Measurements from ENCODE around the gene CRIP3.

Gene CRIP3

DNA sequence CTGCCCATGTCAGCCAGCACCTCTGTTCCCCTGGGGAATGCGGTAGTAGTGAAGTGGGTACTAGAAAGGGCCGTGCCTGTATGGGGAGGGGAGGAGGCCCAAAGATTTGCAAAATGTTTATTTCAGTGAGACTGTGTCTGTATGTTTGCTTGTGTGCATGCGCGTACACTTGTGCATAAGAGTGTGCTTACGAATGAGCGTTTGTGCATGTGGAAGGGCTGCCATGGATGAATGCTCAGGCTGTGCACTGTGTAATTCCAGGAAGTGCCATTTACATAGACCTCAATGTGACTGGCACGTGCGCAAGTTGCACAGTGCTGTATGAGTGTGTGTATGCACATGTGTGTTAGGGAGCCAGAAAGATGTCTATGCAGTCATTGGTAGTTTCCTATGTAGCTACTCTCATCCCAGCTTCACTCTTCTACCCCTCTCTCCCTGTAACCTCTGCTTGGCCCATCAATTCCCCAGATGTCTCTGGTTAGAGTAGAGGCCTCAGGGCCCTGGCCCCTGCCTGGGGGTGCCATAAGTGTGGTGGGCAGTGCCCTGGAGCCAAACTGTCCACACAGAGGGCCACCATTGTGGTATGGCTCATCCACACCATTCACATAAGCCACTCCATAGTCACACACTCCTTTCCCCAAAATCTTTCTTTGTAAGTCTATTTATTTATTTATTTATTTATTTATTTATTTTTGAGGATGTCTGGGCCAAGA lies 37.4 kb downstream of the CRIP3 start:
- DNase-seq = no peak

DNA sequence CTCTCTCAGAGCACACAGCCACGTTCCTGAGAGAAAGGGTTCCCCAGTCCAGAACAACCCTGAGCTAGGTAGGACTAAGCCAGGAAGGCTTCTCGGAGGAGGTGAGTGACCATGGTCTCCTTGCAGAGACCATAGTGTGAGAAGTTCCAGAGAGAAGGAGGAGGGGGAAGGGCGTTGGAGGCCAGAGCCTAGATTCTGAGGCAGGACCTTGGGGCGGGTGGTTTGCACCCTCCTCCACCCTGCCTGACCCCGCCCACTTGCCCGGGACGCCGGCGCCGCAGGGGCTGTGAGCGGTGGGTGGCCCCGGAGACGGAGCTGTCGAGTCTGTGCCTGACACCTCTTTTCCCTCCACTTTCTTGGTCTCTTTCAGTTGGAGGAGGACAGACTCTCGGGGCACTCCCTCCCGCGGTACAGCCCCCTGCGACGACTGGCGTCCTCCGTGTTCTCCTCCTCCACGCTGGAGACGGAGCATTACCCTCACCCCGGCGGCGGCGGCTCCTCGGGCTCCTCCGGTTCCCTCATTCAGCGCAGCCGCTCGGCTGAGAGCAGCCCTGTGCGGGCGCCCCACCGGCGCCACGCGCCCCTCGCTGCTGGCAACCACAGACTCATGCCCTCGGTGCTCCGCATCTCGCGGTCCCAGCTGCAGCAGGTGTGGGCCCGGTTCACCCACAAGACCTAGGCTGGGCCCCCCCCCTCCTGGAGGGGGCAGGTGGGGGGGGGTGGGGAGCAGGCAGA lies 39.2 kb downstream of the CRIP3 start:
- peak in 4 of 5 experiments; percentile 9 to 31 (median 23) for DNase-seq

DNA sequence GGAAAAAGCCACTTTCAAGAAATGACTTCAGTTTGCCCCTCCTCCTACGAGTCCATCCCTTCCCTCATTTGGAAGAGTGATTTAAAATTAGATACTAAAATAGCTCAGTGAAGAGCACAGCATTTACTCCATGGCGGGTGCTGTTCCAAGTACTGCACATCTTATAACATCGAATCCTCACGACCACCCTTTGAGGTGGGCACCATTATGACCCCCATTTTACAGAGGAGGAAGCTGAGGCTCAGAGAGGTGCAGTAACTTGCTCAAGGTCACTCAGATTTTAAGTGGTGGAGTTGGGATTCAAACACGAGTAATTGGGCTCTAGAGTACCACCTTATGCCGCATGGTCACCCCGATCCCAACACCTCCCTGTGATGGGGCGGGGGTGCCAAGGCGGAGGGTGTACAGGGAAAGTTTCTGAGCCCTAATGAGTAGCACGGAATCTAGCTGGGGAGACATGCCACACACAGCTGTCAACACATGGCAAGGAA lies 39.8 kb downstream of the CRIP3 start:
- DNase-seq = no peak

DNA sequence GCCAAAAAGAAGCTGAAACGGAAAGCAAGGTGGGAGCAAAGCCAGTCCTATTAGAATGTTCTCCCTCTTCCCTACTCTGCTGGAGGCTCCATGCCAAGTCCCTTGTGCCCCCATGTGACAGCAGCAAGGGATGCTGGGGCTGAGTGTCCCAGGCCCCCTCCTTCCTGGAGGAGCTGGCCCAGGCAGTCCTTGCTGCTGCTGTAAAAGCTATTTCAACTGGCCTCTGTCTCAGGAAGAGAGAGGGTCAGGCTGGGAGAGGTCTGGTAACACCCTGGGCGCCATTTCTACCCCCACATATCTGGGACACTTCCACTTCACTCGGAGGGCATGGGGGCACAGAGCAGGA lies 40.3 kb downstream of the CRIP3 start:
- no peak for DNase-seq

DNA sequence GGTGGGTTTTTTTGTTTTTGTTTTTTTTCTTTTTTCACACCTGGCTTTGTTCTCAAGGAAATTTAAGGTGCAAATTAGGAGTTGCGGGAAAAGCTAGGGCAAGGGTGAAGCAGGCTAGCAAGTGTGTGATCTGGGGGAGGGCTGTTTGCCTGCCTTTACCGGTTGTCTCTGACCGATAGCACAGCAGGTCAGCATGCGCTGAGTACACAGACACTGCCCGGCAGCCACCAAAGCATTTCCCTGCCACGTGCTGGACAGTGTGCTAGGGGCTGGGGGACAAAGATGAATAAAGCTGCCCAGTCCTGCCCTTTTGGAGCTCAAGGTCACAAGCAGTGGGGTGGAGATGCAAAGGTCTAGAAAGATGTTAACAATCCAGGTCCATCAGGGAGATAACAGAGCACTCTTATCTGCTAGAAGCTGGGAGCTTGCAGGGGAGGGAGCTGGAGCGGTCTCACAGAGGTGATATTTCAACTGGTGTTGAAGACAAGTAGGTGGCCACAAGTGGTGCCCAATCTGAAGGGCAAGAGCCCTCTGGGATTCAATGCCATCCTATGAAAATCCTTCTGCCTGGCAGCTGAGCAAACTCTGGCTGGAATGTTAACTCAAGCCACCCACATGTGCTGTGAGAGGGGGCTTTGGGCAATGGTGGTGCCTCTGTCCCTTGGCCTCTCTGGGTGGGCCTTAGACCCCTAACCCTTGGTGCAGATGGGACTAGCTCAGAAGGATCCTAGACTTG lies 40.8 kb downstream of the CRIP3 start:
- DNase-seq = no peak

DNA sequence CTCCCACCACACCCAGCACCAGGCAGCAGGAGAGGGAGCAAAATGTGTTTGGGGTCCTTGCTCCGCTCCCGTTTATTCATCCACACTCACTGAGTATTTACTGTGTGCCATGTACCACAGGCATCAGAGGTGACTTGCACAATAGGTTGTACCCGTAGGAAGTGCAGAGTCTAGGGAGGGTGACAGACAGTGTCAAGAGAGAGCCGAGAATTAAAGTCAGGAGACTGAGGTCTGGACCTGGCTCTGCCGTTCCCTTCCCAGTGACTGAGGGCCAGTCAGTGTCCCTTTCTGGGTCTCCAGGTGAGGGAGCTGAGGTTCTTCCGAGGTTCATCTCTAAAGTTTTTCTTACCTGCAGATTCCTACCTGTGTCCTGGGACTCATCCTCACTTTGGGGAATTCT lies 43.1 kb downstream of the CRIP3 start:
- no peak for DNase-seq

DNA sequence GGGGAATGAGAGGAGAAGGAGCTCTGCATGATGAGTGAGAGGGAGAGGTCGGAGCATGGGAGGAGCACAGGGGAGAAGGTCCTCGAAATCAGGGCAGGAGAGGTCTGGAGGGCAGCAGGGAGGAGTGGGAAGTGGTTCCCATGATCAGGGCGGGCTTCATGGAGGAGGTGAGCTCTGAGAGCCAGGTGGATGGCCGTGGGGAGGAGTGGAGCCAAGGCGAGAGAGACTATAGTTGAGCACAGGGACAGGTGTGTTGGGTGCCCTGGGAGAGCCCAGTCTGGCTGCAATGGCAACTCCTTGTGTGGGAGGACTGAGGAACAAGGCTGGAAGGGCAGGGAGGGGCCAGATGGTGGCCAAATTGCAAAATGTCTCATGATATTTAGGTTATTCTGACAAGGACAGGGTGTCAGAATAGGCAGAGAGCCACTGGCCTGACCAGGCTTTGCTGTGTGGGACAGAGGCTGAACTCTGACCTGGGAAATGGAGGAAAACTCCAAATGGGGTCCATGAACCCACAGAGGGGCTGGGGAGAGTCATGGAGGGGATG lies 44.0 kb downstream of the CRIP3 start:
- no peak for DNase-seq

DNA sequence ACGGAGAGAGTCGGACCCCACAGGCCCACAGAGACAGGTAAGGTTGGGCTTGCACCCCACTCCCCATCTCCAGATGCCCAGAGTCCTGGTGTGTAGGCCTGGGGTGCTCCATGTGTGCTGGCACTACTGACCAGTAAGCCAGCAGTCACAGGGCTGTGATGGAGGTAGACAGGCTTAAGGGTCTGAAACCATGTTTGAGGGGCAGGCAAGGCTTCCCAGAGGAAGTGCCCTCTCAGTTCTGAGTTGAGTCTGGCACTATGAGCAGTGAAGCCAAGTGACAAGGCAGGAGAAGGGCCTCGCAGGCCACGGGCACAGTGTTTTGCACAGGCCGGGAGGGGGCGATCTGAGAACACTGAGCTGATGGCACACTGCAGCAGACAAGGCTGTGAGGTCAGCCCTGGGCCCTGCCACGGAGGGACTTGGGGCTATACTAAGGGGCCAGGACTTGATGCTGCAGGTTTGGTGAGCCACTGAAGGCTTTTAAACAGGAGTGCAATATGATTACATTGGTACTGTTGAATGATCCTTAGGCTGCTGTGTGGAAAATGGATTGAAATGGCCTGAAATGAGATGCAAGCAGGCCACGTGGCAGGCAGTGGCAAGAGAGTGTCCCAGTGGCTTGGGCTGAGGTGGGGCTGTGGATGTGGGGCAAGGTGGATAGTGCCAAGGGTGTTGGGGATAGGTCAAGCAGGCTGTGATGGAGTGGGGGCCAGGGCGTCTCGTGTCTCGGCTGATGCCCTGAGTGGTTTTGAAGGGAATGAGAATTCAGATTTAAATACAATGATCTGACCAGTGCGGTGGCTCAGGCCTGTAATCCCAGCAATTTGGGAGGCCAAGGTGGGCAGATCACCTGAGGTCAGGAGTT lies 45.1 kb downstream of the CRIP3 start:
- peak; percentile 43 to 78 (median 62) for DNase-seq

DNA sequence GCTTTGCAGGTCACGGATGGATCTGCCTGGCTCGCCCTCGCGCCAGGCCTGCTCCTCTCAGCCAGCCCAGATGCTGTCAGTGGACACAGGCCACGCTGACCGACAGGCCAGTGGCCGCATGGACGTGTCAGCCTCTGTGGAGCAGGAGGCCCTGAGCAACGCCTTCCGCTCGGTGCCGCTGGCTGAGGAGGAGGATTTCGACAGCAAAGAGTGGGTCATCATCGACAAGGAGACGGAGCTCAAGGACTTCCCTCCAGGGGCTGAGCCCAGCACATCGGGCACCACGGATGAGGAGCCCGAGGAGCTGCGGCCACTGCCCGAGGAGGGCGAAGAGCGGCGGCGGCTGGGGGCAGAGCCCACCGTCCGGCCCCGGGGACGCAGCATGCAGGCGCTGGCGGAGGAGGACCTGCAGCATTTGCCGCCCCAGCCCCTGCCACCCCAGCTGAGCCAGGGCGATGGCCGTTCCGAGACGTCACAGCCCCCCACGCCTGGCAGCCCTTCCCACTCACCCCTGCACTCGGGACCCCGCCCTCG lies 45.8 kb downstream of the CRIP3 start:
- no peak for DNase-seq

DNA sequence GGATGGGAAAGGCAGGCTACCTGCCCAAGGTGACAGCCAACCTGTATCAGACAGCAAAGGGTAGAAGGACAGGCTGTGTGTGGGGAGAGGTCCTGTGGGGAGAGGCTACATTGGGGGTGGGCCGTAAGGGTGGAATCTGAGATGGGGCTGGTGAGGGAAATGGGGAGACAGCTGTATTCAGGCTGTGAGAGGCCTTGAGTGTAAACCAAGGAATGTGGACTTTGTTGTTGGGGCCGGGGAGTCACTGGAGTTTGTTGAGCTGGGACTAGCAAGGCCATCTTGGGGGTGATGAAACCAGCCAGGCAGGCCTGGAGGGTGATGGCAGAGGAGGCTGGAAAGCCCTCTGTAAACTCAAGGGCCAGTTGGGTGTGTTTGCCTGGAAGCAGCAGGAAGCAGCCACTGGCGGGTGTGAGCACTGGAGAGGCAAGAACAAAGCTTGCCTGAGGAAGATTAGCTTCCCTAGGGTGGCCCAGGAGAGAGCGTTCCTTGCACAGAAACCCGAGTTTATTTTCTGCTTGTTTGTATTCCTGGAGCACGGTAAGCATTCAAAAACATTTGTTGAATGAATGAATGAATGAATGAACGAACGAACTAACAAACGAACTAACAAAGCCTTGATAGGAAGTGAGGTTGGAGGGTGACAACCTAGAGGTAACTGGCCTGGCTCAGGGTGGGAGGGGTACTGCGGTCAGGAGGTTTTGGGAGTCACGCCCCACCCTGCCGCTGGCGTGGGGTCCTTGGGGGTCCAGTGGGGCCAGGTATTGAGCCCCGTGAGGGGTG lies 46.4 kb downstream of the CRIP3 start:
- DNase-seq = no peak

DNA sequence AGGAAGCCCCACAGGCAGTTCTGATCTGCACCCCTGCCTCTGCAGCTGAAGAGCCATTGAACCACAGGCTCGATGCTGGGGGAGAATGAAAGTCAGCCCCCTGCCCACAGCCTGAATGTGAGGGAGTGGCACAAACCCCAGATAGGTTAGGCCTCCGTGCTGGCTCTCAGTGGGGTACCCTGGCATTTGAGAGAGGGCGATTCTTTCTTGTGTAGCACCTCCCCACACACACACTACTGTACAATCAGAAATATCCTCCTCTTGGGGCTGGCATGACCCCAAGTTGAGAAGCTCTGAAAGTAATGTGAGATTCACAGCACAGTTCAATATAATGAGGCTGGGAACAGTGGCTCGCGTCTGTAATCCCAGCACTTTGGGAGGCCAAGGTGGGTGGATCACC lies 47.4 kb downstream of the CRIP3 start:
- no peak for DNase-seq

DNA sequence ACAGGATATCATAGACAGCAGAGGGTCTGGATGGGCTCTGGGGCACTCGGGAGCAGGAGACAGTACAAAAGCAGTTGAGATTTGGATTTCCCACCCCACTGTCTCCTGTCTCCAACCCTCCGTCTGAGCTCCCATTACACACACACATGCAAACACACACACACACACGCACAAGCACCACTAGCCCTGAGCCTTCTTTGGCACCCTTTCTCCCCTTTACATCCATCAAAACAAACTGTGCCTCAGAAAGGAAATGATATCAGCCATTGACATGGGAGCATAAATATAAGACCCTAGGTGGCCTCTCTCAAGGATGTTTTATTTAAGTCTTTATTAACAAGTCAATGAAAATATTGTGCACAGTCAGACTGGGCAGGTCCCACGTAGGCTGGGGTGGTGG lies 47.8 kb downstream of the CRIP3 start:
- no peak for DNase-seq

DNA sequence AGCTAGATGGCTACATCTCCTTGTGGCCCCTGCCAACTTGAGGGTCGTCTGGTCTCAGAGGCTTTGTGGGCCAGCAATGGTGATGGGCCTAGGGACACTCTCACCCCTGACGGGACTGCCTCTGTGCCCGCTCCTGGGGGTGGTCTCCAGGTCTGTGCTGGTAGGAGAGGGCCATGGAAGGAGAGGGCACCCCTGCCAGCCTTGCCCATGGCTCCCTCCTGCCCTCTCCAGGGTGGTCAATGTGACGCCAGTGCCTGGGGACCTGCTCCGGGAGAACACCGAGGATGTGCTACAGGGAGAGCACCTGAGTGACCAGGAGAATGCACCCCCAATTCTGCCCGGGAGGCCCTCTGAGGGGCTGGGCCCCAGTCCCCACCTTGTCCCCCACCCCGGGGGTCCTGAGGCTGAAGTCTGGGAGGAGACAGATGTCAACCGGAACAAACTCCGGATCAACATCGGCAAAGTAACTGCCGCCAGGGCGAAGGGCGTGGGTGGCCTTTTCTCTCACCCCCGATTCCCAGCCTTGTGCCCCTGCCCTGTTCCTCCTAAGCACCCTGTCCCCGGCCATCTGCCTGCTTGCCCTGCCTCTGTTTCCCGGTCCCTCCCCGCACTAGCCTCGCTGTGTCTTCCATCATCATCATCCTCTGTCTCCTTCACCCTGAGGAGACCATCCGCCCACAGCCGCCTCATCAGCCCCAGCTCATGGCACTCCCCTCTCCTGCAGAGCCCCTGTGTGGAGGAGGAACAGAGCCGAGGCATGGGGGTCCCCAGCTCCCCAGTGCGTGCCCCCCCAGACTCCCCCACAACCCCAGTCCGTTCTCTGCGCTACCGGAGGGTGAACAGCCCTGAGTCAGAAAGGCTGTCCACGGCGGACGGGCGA lies 49.6 kb downstream of the CRIP3 start:
- no peak for DNase-seq

DNA sequence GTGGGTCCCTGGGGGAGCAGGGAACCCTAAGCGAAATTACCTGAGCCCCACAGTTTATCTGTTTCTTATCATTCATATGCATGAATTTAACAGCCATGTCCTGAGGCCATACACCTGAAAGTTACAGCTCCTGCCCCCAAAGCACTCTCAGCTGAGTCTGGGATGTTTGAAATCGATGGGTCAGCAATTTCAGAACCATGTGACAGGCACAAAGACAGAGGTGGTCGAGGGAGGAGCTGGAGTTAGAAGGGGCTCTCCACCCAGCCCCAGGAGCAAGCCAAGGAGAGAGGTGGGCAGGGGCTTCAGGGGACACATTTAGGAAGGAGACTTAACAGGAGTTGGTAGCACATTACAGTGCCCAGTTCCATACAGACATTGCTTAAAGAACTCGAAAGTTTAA lies 50.4 kb downstream of the CRIP3 start:
- DNase-seq = no peak

DNA sequence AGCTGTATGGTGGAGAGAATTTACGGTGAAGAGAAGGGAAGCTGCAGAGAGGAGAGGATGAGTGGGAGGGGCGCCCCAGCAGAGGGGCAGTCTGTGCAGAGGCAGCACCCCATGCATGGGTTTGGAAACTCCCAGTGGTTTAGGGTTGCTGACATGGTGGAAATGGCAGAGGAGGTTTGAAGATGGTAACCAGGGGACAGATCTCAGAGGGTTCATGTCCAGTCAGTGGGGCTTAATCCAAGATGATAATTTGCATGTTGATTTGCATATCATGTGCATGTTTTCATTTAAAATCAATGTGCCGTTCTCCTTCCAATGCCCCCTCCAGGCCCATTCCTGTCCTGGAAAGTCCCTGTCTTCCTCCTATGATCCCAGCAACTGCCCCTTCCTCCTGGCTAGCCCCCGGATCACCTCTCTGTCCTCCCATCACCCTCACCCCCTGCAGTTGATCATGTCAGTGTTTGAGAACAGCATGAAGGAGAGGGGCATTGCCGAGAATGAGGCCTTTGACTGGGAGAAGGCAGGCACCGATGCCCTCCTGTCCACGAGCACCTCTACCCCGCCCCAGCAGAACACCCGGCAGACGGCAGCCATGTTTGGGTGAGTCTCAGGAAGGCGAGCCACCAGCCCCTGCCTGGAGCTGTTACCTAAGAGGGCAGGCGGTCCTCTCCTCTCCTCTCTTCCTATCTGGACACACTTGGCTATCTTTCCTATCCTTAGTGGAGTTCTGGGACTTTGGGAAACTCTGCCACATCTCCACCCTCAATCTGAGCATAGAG lies 51.1 kb downstream of the CRIP3 start:
- DNase-seq = no peak

DNA sequence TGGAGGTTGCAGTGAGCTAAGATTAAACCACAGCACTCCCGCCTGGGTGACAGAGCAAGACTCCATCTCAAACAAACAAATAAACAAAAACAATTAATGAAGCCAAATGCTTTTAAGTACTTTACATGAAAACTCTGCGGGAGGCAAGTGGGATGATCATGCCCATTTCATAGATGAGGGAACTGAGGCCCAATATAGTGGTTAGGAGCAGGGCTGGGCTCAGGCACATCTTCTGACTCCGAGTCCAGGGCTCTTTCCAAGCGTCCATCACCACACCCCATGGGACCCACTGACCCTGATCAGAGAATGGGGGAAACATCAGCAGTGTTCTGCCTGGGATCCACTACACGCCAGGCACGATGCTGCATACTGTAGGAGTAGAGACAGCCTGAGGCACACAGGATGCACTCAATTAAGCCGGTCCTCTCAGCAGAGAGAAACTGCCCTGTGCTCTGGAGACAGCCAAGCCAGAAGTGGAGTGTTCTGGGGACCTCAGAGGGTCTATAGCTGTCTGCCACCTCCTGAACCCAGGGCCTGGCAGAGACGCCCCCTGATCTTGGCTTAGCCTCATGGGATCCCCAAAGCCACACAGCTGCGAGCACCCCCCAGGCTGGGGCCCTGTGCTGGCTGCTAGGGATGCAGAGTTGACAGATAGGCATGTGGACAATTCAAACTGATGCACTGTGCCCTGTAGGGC lies 51.8 kb downstream of the CRIP3 start:
- DNase-seq = no peak
